H1 (cell line): ENCODE data around the gene SMARCA1. TPM values are rescaled to one million over a fixed set of nuclear protein-coding genes. Genes with fewer than 3 reads are reported as not detected.

ENCODE experiments used
- CTCF ChIA-PET: fragments of 300-600 bp; sonication (Branson Sonifier 250); formaldehyde crosslinking; loops from one replicate; lab custom pipeline; 2021; ENCODE audit not compliant: partially characterized antibody; lab: Charles Lee
- POLR2A ChIA-PET: fragments of 300-600 bp; sonication (Branson Sonifier 250); formaldehyde crosslinking; loops from one replicate; lab custom pipeline; 2021; ENCODE audit warnings: inconsistent platforms; ENCODE audit not compliant: partially characterized antibody; lab: Charles Lee
- DNase-seq, 2 experiments: peaks; one replicate each; pipeline versions ENCODE4 v3.0.0 to v3.0.0-alpha.2; 2010 to 2022; ENCODE audit warnings: low spot score in 2 of 2, low read depth in 1 of 2, mixed read lengths in 1 of 2
- FAIRE-seq: peaks from 2 replicates; lab custom pipeline; 2011; peaks lifted over from hg19 to GRCh38; lab: Jason Lieb, UNC
- H2AFZ ChIP-seq: 2 replicates; pipeline ENCODE4 v1.8.1; 2012; ENCODE audit warnings: low read length, inconsistent platforms
- H2AK5ac ChIP-seq: 2 replicates; pipeline ENCODE4 v1.6.1; 2013; ENCODE audit warnings: low read depth, low read length
- H2BK120ac ChIP-seq: replicated peaks from 2 replicates; pipeline ENCODE3; 2013; ENCODE audit warnings: low read depth, low read length, inconsistent platforms
- H2BK12ac ChIP-seq: 2 replicates; pipeline ENCODE4 v1.6.1; 2013; ENCODE audit warnings: low read depth, low read length
- H2BK15ac ChIP-seq: 2 replicates; pipeline ENCODE4 v1.6.1; 2013; ENCODE audit warnings: low read length
- H2BK20ac ChIP-seq: 2 replicates; pipeline ENCODE4 v1.6.1; 2013; ENCODE audit warnings: low read length
- H2BK5ac ChIP-seq: 2 replicates; pipeline ENCODE4 v1.6.1; 2013; ENCODE audit warnings: low read depth, low read length
- H3K14ac ChIP-seq: 2 replicates; pipeline ENCODE4 v1.6.1; 2013; ENCODE audit warnings: inconsistent platforms; ENCODE audit not compliant: insufficient read length
- H3K18ac ChIP-seq: 2 replicates; pipeline ENCODE4 v1.6.1; 2013; ENCODE audit warnings: low read length; ENCODE audit errors: extremely low read depth
- H3K23ac ChIP-seq: 2 replicates; pipeline ENCODE4 v1.6.1; 2013; ENCODE audit warnings: inconsistent platforms; ENCODE audit not compliant: insufficient read length
- H3K23me2 ChIP-seq: 2 replicates; pipeline ENCODE4 v1.6.1; 2013; ENCODE audit warnings: low read depth, low read length
- H3K27ac ChIP-seq: 2 replicates; pipeline ENCODE4 v1.6.1; 2011; ENCODE audit warnings: low read depth, low read length, inconsistent platforms
- H3K27me3 ChIP-seq, 4 experiments: replicated peaks in 1 of 4; 1 replicate in 1 of 4; 2 replicates in 3 of 4; pipeline versions ENCODE4 v1.6.1 to v1.8.1; 2011 to 2013; ENCODE audit warnings: low read length in 3 of 4, mild to moderate bottlenecking in 3 of 4, inconsistent platforms in 2 of 4, mixed read lengths in 2 of 4, moderate library complexity in 1 of 4; ENCODE audit not compliant: control insufficient read depth in 3 of 4, insufficient read depth in 3 of 4; ENCODE audit errors: extremely low read depth in 1 of 4
- H3K36me3 ChIP-seq, 4 experiments: 2 replicates each; pipeline versions ENCODE4 v1.6.1 to v1.8.1; 2011 to 2013; ENCODE audit warnings: mild to moderate bottlenecking in 4 of 4, low read length in 3 of 4, moderate library complexity in 2 of 4, control low read depth in 1 of 4, inconsistent platforms in 1 of 4; ENCODE audit not compliant: insufficient read depth in 4 of 4, control insufficient read depth in 2 of 4
- H3K4ac ChIP-seq: replicated peaks from 2 replicates; pipeline ENCODE3; 2013; ENCODE audit warnings: low read length, low read depth, mixed read lengths, inconsistent platforms; ENCODE audit not compliant: insufficient read length
- H3K4me1 ChIP-seq, 4 experiments: replicated peaks in 1 of 4; 1 replicate in 1 of 4; 2 replicates in 3 of 4; pipeline versions ENCODE4 v1.6.1 to v1.8.1; 2011 to 2013; ENCODE audit warnings: low read length in 3 of 4, inconsistent platforms in 2 of 4, mixed read lengths in 1 of 4; ENCODE audit not compliant: insufficient read depth in 4 of 4, control insufficient read depth in 3 of 4
- H3K4me2 ChIP-seq, 2 experiments: 2 replicates each; pipeline versions ENCODE4 v1.6.1 to v1.8.1; 2011 to 2013; ENCODE audit warnings: low read depth in 2 of 2, low read length in 2 of 2, control low read depth in 1 of 2, inconsistent platforms in 1 of 2, mild to moderate bottlenecking in 1 of 2; ENCODE audit not compliant: insufficient read depth in 1 of 2
- H3K4me3 ChIP-seq, 4 experiments: fragments of 200-600, 300-600 bp in 1 of 4; sonication (generic), shearing (Covaris generic), sonication (Bioruptor Twin) in 1 of 4; 2 replicates each; pipeline versions ENCODE4 v1.5.1 to v1.8.1; 2011 to 2016; ENCODE audit warnings: low read length in 4 of 4, low read depth in 3 of 4, control low read depth in 2 of 4, inconsistent platforms in 2 of 4, mild to moderate bottlenecking in 2 of 4, mixed read lengths in 1 of 4, moderate library complexity in 1 of 4; ENCODE audit not compliant: insufficient read depth in 2 of 4; ENCODE audit errors: extremely low read depth in 1 of 4
- H3K56ac ChIP-seq: replicated peaks from 2 replicates; pipeline ENCODE3; 2013; ENCODE audit warnings: low read depth, mild to moderate bottlenecking, mixed read lengths, low read length, inconsistent platforms; ENCODE audit not compliant: insufficient read length
- H3K79me1 ChIP-seq: 2 replicates; pipeline ENCODE4 v1.6.1; 2013; ENCODE audit warnings: low read depth, low read length, control low read depth
- H3K79me2 ChIP-seq, 2 experiments: 2 replicates each; pipeline versions ENCODE4 v1.6.1 to v1.8.1; 2012 to 2013; ENCODE audit warnings: low read length in 2 of 2, mild to moderate bottlenecking in 2 of 2, inconsistent platforms in 1 of 2; ENCODE audit not compliant: insufficient read depth in 2 of 2, control insufficient read depth in 1 of 2
- H3K9ac ChIP-seq, 4 experiments: replicated peaks in 1 of 4; 1 replicate in 1 of 4; 2 replicates in 3 of 4; pipeline versions ENCODE4 v1.6.1 to v1.8.1; 2011 to 2013; ENCODE audit warnings: low read depth in 3 of 4, low read length in 3 of 4, control low read depth in 2 of 4, mild to moderate bottlenecking in 2 of 4, moderate library complexity in 2 of 4, inconsistent platforms in 1 of 4; ENCODE audit errors: extremely low read depth in 1 of 4
- H3K9me3 ChIP-seq, 2 experiments: 2 replicates each; pipeline versions ENCODE4 v1.6.1 to v1.8.1; 2012 to 2013; ENCODE audit warnings: mild to moderate bottlenecking in 2 of 2, moderate library complexity in 2 of 2, control low read depth in 1 of 2, inconsistent platforms in 1 of 2, low read depth in 1 of 2, low read length in 1 of 2, mixed read lengths in 1 of 2; ENCODE audit not compliant: insufficient read depth in 2 of 2
- H4K20me1 ChIP-seq, 2 experiments: replicated peaks in 1 of 2; 2 replicates each; pipeline versions ENCODE3 to v1.8.1; 2011 to 2013; ENCODE audit warnings: inconsistent platforms in 2 of 2, low read length in 2 of 2, mild to moderate bottlenecking in 1 of 2; ENCODE audit not compliant: insufficient read depth in 2 of 2, control insufficient read depth in 1 of 2
- H4K5ac ChIP-seq: 2 replicates; pipeline ENCODE4 v1.6.1; 2013; ENCODE audit warnings: low read length, low read depth, mixed read lengths, inconsistent platforms; ENCODE audit not compliant: insufficient read length
- H4K8ac ChIP-seq: 2 replicates; pipeline ENCODE4 v1.8.0; 2013; ENCODE audit warnings: mild to moderate bottlenecking, moderate library complexity, low read length, inconsistent platforms; ENCODE audit not compliant: insufficient read depth; ENCODE audit errors: extremely low read depth
- H4K91ac ChIP-seq: replicated peaks from 2 replicates; pipeline ENCODE3; 2013; ENCODE audit warnings: low read length, mixed read lengths, inconsistent platforms; ENCODE audit not compliant: insufficient read length
- CTBP2 ChIP-seq: IDR thresholded peaks from 2 replicates; pipeline ENCODE4 v1.7.0; 2011; ENCODE audit warnings: borderline replicate concordance, mild to moderate bottlenecking, moderate library complexity, mixed read lengths, low read length; ENCODE audit not compliant: insufficient read depth, insufficient read length
- FOSL1 ChIP-seq: IDR thresholded peaks from 2 replicates; pipeline ENCODE4 v1.6.1; 2011; ENCODE audit warnings: mild to moderate bottlenecking, low read depth, low read length, moderate library complexity; ENCODE audit not compliant: insufficient read depth
- HDAC2 ChIP-seq, 2 experiments: fragments of 300-600 bp in 1 of 2; sonication (generic) in 1 of 2; IDR thresholded peaks; 2 replicates each; pipeline ENCODE4 v1.6.1; 2011 to 2012; ENCODE audit warnings: low read depth in 2 of 2, low read length in 2 of 2, mild to moderate bottlenecking in 2 of 2, moderate library complexity in 2 of 2, borderline replicate concordance in 1 of 2, inconsistent platforms in 1 of 2
- POLR2A ChIP-seq, 2 experiments: IDR thresholded peaks; 1 replicate in 1 of 2; 2 replicates in 1 of 2; pipeline ENCODE4 v1.6.1; 2011; ENCODE audit warnings: low read depth in 2 of 2, low read length in 2 of 2, mild to moderate bottlenecking in 2 of 2; ENCODE audit errors: control extremely low read depth in 1 of 2
- RNF2 ChIP-seq: fragments of 200-900, 300-1000 bp; sonication (generic); IDR thresholded peaks from 2 replicates; pipeline ENCODE4 v1.7.1; 2016; ENCODE audit warnings: borderline replicate concordance, low read depth, mild to moderate bottlenecking, antibody characterized with exemption, low read length; ENCODE audit not compliant: poor library complexity, severe bottlenecking; ENCODE audit errors: missing control alignments
- WGBS, 2 experiments: shearing (Covaris generic) in 1 of 2; methylation state at CpG; one replicate each; pipeline versions ENCODE4 v1.1.6 to v1.1.7; 2013 to 2015; ENCODE audit warnings: low lambda C conversion rate in 2 of 2, mixed read lengths in 2 of 2, inconsistent platforms in 1 of 2, low coverage in 1 of 2, missing lambda C conversion rate in 1 of 2; ENCODE audit not compliant: insufficient replicate concordance in 2 of 2, insufficient coverage in 1 of 2, insufficient read length in 1 of 2; ENCODE audit errors: extremely low coverage in 1 of 2, missing lambda C conversion rate in 1 of 2; 5-methylcytosine and 5-hydroxymethylcytosine counted together
- polyA plus RNA-seq, 7 experiments: library from polyadenylated mRNA; depleted of rRNA in 3 of 7; stranded (reverse) in 5 of 7; unstranded in 2 of 7; fragments of >200 nt in 5 of 7; fragments of 200-250 nt in 2 of 7; gene quantifications; 1 replicate in 5 of 7; 2 replicates in 1 of 7; 4 replicates in 1 of 7; pipeline versions ENCODE4 v1.2.1 to v1.2.3, GENCODE V29; 2011 to 2013; ENCODE audit warnings: missing spikeins in 2 of 7, mixed read lengths in 2 of 7
- total RNA-seq: library from RNA; stranded (reverse); fragmentation: NEBNext Ultra II Directional; extraction: Animal tissue kit (Norgen Biotek cat#: 25700); gene quantifications from 2 replicates; pipeline ENCODE4 v1.2.1, GENCODE V29; 2021

The SMARCA1 gene
- total and polyA plus RNA-seq, 2 of the 8 experiments (the other 6 are each of a cell fraction or from before 2014, with no cell fraction given) = 13.1 to 54.4 TPM

- Histone ChIP-seq H3K79me1 (no peaks in the 10 kb centered on the region), H3K4me1 (no peaks in the 10 kb centered on the region), H2BK120ac (no peak overlapping the region), H3K79me2 (no peaks in the 10 kb centered on the region), H3K4me3 (no peak overlapping the region), H2BK15ac (no peak overlapping the region), H3K56ac (no peak overlapping the region), H3K23me2 (no peaks in the 10 kb centered on the region), H2BK5ac (no peak overlapping the region), H4K91ac (no peak overlapping the region), H4K20me1 (no peaks in the 10 kb centered on the region), H3K14ac (no peak overlapping the region), H2AFZ (no peak overlapping the region), H2BK12ac (no peak overlapping the region), H4K5ac (no peak overlapping the region), H3K23ac (no peak overlapping the region), H3K27me3 (no peaks in the 10 kb centered on the region), H3K18ac (no peak overlapping the region), H3K4ac (no peak overlapping the region), H3K4me2 (no peak overlapping the region), H2BK20ac (no peak overlapping the region), H2AK5ac (no peak overlapping the region), H3K36me3 (peaks cover 0 to 11% (median 3%) of the 10 kb centered on the region in 4 experiments; a peak in 4 of 8 replicates), H3K9ac (no peak overlapping the region), H3K27ac (no peak overlapping the region), H4K8ac (no peak overlapping the region), H3K9me3 (no peaks in the 10 kb centered on the region)
- TF ChIP-seq CTBP2 (no peak), HDAC2 (IDR thresholded peaks at IDR 0.05; ENCODE audit: borderline replicate concordance in 1 of 2, low read depth in 2 of 2, low read length in 2 of 2) (no peak), FOSL1 (no peak), POLR2A (IDR thresholded peaks at IDR 0.05; ENCODE audit: control extremely low read depth in 1 of 2, low read depth in 2 of 2, low read length in 2 of 2) (no peak), RNF2 (no peak)
- WGBS, 2 experiments = 98% methylated on average over 4 of the region's 4 CpGs; no CpG with 5 or more reads in 1 of the 2 experiments
- CTCF ChIA-PET = no interaction called here
- POLR2A ChIA-PET = no interaction called here
- FAIRE-seq = no peak
- DNase-seq = no peak
Observed at GRCh38 chrX:129478516-129478915, 44.8 kb downstream of the SMARCA1 start.
